Lower leg skin (tissue), 4 donors: ENCODE results near the gene CSF2RB. TPM values are rescaled to one million over a fixed set of nuclear protein-coding genes. Genes with fewer than 3 reads are reported as not detected.
A peak's percentile ranks its signal among the peaks of the same experiment; 100 is the strongest.

Experiments used
- DNase-seq, 2 donors: peaks; one replicate each; pipeline ENCODE4 v3.0.0-alpha.2; 2019; ENCODE audit warnings: low spot score in 2 of 2
- H3K4me3 ChIP-seq: fragments of 200-600 bp; sonication (generic); 2 replicates; pipeline ENCODE4 v1.5.1; 2017; ENCODE audit warnings: mild to moderate bottlenecking, low read depth; ENCODE audit not compliant: poor library complexity, severe bottlenecking
- CTCF ChIP-seq, 3 donors: fragments of 450-650 bp; IDR thresholded peaks; one replicate each; pipeline ENCODE4 v1.5.1; 2016; ENCODE audit warnings: antibody characterized with exemption in 3 of 3, mild to moderate bottlenecking in 3 of 3, moderate library complexity in 2 of 3
- POLR2A ChIP-seq, 2 donors: fragments of 450-650 bp; IDR thresholded peaks; one replicate each; pipeline ENCODE4 v1.6.1; 2016 to 2017; ENCODE audit warnings: antibody characterized with exemption in 2 of 2, mild to moderate bottlenecking in 1 of 2, moderate library complexity in 1 of 2
- WGBS, 2 donors: methylation state at CpG; one replicate each; pipeline ENCODE4 v1.1.5; 2018; 5-methylcytosine and 5-hydroxymethylcytosine counted together
- intact Hi-C: fragments of 100-400 bp; cut with DNase I; formaldehyde crosslinking; loops from one replicate; pipeline ENCODE4 v1.15.0; 2023; ENCODE audit warnings: low total_unique reads
- total RNA-seq, 4 donors: library from RNA; depleted of rRNA; stranded (reverse); fragments of >200 nt; gene quantifications; one replicate each; pipeline ENCODE4 v1.1.0, GENCODE V29; 2016

The CSF2RB gene
- total RNA-seq, 4 donors from 2014 or later: 3.2 to 10.7 (median 5.5) TPM

- intact Hi-C loops: no loop called here
- TF ChIP-seq POLR2A (IDR thresholded peaks at IDR 0.05) (no peak), CTCF (IDR thresholded peaks at IDR 0.05) (no peak)
- H3K4me3 ChIP-seq: no peak overlapping the region
- WGBS, 2 donors: 73 to 87% methylated on average over 2 of the region's 2 CpGs
- no peak for DNase-seq
Observed at GRCh38 chr22:36900225-36900624, 13.2 kb upstream of the CSF2RB start.

DNA sequence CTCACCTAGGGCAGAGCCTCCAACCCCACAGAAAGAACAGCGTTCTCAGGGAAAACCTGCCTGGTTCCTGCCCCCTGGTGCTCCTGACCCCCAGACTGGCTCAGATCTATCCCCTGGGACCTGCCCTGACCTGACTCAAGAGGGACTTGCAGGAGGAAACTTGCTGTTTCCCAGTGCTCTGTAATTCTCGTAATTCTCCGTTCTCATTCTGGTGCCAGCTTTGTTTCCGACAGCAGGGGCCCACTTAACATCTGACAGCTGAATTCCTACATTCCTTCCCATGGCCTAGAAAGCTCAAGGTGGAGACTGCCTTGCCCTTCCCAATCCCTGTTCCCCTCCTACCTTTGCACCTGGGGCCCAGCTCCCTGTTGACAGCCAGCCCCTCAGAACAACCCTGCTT, 12.5 kb upstream of the CSF2RB start:
- no peak for DNase-seq
- intact Hi-C loops: no loop called here
- 23 to 27% methylated on average over 4 of the region's 4 CpGs for WGBS, 2 donors
- TF ChIP-seq POLR2A (IDR thresholded peaks at IDR 0.05): no peak
- no peak for TF ChIP-seq CTCF (IDR thresholded peaks at IDR 0.05)
- H3K4me3 ChIP-seq: no peak overlapping the region

- 80 to 81% methylated on average over 13 of the region's 13 CpGs for WGBS, 2 donors
- H3K4me3 ChIP-seq: no peak overlapping the region
- TF ChIP-seq CTCF (IDR thresholded peaks at IDR 0.05): no peak
- TF ChIP-seq POLR2A (IDR thresholded peaks at IDR 0.05): no peak
- no peak for DNase-seq
- intact Hi-C loops: no loop called here
Observed at GRCh38 chr22:36901411-36902142, 11.9 kb upstream of the CSF2RB start.

- no peak overlapping the region for H3K4me3 ChIP-seq
- peak in 1 of 2 donors; percentile 28 for DNase-seq
- intact Hi-C loops: no loop called here
- no peak for TF ChIP-seq POLR2A (IDR thresholded peaks at IDR 0.05)
- no peak for TF ChIP-seq CTCF (IDR thresholded peaks at IDR 0.05)
- WGBS, 2 donors: 57 to 66% methylated on average over 8 of the region's 8 CpGs
Observed at GRCh38 chr22:36902143-36902926, 11.1 kb upstream of the CSF2RB start.

DNA sequence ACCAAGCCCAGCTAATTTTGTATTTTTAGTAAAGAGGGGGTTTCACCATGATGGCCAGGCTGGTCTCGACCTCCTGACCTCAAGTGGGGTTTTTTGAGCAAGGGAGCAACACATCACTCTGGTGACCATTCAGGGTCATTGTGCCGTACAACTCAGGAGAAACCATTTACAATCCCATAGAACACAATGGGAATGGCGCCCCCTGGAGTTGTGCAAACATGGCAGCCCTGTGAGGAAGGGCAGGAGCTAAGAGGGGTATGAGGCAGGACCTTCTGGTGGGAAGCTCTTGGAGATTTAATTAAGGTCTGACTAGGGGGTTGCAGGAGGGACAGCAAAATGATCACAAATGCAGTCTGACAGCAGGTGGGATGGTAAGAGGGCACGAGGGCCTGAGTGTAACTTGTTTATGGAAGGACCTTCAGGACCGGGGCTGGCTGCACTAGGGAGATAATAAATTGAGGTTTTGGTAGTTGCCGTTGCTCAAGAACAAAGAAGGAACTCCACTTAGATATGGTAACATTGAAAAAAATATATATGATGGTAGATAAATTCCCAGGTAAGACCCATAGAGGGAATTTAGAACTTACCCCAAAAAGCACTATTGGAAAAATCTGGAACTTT, 9.1 kb upstream of the CSF2RB start:
- intact Hi-C loops: no loop called here
- DNase-seq: no peak
- no peak for TF ChIP-seq CTCF (IDR thresholded peaks at IDR 0.05)
- TF ChIP-seq POLR2A (IDR thresholded peaks at IDR 0.05): no peak
- WGBS, 2 donors: 84 to 87% methylated on average over 6 of the region's 6 CpGs
- no peak overlapping the region for H3K4me3 ChIP-seq
